HG02571 (cell line): ENCODE measurements around the gene GRK5.

Experiments
- ATAC-seq: cut with Tn5 transposase; IDR thresholded peaks from one replicate; pipeline ENCODE4 v1.9.1; 2021; ENCODE audit warnings: mild to moderate bottlenecking, moderate library complexity; ENCODE audit not compliant: unreplicated experiment

The GRK5 gene

GRCh38 chr10:119373294-119374102, 166.1 kb downstream of the GRK5 start:
- ATAC-seq: no peak

GRCh38 chr10:119374236-119374635, 166.9 kb downstream of the GRK5 start:
- no peak for ATAC-seq

GRCh38 chr10:119375574-119376272, 168.4 kb downstream of the GRK5 start:
- ATAC-seq: no peak

DNA sequence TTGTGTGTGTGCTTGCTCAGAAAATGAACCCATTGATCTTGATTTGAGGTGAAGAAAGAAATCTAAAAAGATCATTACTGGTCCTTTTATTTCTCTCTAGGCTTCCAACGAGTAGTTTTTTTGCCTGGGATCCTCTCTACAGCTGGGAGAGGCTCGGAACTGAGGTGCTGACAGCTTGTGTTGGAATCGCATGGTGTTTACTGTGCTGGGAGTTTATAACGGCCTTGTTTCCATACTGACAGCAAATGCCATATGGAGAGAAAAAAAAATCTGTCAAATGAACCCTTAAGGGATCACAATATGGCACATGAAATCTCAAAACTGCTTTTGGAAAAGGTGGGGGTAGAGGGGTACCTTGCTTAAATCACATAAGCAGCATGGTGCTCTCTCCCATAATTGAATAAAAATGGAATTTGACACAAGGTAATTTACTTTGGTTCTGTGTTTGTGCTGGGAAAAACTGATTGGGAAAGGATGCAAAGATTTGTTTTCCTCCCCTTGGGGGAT, 170.1 kb downstream of the GRK5 start:
- ATAC-seq: no peak

DNA sequence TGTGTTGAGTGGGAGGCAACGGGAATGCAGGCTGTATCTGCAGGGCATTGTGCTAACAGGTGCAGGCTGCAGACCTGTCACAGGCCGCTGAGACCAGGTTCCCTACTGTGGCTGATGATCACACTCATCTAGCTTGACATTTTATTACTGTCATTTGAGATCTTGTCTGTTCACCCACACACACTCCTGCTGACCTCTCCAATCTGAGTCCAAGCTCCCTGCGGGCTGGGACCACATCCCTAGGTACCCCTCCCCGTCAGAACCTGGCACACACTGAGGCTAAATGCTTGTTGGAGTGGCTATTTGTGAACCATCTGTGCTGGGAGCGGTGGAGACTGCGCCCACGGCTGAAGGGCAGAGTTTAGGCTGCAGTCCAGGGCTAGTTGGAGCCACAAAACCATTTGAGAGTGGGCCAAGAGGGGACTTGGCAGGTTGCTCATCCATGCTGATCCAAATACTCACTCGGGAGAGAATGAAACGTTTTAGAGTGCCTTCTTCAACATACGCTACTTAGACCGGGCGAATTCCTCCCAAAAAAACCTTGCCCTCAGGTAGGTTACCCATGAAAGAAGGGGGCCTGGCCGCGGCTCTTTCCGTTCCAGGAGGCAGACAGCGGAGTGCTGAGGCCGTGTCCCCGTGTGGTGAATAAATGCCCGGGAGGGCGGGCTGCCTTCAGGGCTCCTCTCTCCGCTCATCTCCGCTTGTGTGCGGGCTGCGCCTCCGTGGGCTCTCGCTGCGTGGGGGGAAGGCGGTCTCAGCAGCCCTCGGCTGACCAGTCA, 170.8 kb downstream of the GRK5 start:
- no peak for ATAC-seq

DNA sequence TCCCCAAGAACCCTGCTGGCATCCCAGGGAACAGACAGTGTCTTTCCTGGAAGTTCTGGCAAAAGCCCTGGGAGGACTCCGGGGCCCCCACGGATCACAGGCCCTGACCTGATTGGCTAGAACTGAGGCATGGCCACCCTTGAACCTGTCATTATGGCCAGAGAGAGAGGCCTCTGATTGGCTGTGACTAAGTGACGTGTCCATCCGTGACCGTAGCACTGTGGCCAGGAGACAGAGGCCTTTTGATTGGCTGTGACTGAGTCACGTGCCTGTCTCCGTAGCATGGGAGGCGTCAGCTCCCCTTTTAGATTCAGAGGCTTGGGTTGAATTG, 171.3 kb downstream of the GRK5 start:
- ATAC-seq: no peak

GRCh38 chr10:119379466-119380071, 172.2 kb downstream of the GRK5 start:
- no peak for ATAC-seq

- no peak for ATAC-seq
Observed at GRCh38 chr10:119383174-119383856, 175.9 kb downstream of the GRK5 start.

DNA sequence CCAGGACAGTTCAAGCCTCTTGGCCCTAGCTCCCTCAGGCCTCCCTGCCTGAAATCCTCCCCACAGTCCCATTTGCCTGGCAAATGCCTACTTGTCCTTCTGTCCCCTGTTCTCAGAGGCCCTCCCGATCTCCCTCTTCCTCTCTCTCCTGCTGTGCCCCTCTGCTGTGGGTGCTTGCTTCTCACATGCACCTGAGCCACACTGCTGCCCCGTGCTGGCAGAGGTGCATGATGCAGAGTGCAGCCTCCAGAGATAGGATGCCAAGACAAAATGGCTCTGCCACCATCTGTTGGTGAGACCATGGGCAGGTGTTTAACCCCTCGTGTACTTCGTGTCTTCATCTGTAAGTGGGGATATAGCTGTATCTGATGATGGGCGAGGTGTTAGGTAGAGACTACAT, 176.8 kb downstream of the GRK5 start:
- ATAC-seq: no peak

DNA sequence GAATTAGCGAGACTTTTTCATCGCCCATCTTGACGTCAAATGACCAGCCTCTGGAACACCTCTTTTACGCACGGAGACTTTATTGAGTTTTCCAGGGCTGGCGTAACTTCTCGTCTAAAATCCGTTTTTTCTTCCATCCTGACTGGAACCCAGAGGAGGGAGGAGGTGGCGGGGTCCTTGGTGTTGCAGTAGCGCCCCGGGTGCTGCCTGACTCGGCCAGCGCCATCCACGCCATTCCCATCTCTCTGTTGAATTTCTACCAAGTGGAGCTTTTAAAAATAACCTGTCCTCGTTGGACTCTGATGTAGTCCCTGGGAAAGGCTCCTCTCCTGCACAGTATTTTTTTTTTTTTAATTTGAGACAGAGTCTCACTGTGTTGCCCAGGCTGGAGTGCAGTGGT, 179.3 kb downstream of the GRK5 start:
- no peak for ATAC-seq

- no peak for ATAC-seq
Observed at GRCh38 chr10:119388849-119389345, 181.5 kb downstream of the GRK5 start.

DNA sequence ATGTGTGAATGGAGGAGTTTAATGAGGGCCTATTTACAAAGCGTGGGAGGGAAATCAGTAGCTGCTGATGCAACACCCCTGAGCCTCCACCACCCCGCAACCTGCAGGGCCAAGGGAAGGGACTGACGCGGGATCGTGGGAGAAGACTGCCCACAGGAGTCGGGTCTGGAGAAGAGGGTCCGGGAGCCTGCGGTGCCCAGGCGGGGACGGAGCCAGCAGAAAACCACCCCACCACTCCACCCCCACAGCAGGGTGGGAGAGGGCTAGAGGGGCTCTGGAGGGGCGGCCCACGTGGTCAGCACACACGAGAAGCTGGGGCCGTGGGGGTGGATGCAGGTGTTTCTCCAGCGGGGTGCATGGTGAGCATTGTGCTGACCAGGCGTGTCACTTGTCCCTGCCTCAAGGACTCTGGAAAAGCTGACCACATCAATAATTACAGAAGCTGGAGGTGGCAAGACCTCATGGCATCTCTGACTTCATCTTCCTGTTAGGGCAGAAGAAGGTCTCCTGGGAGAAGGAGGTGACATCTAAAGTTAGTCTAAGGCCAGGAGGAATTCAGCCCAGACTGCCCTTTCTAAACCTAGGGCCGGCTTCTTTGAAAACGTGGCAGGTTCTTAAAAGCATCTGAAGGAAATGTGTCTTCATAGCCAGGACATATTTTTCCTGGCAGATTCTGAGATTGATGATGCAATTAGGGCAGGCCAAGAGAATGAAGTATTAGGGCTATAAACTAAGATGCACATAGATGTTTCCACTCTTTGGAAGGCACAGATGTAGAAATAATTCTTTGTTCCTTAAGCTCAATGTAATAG, 184.3 kb downstream of the GRK5 start:
- no peak for ATAC-seq

GRCh38 chr10:119393019-119393418, 185.6 kb downstream of the GRK5 start:
- ATAC-seq: no peak

DNA sequence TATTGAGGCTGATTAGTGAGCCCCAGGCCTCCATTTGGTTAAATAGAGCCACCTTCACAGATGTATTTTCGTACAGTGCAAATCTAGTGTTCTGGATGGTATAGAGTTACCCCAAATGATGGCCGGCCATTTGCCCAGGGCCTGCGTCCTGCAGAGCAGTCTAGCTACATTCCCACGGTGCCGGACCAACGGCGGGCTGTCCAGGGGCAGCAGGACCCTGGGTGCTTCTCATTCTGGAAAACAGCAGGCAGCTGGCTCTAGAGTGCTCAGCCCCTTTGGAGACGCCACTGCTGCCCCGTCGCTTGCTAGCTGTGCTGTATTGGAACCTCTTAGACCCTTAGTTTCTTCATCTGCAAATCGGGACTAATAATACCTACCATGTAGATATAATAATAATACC, 186.1 kb downstream of the GRK5 start:
- ATAC-seq: no peak

GRCh38 chr10:119393845-119394244, 186.5 kb downstream of the GRK5 start:
- ATAC-seq: no peak

DNA sequence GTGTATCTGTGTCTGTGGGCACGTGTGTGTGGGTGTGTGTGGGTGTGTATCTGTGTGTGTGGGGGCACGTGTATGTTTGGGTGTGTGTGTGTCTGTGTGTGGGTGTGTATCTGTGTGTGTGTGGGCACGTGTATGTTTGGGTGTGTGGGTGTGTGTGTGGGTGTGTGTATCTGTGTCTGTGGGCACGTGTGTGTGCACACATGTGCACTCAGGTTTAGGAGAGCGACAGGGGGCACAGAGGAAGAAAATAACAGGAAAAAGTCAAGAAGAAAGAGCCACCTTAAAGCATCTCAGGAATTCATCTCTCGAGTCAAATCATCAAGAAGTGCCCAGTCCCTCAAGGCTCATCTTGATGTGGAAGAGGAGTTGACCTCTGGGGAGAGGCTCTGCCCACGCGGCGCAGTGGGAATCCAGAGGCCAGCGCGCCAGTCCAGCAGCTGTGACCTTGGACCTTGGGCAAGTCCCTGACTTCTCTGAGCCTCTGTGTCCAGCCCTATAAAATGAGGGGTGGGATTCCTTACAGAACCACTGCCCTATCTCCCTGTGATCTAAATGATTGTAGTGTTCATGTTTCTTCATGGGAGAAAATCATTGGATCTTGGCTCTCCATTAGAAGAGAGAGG, 187.4 kb downstream of the GRK5 start:
- no peak for ATAC-seq

GRCh38 chr10:119395280-119396007, 188.1 kb downstream of the GRK5 start:
- no peak for ATAC-seq

DNA sequence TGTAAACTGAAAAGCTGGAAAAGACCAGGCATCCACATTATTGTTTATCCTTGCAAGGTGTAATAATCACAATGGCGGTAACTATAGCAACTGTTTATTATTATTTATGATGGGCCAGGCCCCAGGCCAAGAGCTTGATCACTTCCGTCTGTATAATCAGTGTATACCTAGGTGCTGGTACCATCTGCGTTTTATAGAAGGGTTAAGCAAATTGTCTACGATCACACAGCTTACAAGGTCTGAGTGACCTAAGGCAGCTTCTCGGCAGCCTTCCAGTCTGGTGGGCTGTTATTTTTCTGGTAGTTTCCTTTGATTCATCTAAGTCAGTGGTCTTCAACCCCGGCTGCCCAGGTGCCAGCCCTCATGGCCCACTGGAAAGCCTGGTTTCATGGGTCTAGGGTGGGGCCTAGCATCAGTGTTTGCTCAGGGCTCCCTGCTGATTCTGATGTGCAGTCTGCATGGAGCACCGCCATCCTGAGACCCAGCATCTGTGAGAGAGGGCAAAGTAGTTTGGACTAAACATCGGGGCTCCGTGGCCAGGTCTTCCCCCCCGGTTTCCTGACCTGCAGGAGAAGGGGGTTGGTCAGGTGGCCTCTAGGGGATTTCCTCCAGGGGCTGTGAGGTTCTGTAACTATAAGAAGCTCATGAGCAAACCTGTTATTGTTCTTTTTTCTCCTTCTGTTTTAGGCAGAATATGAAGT, 188.8 kb downstream of the GRK5 start:
- ATAC-seq: no peak
